CD1c-positive myeloid dendritic cell (primary cell): Measurements from ENCODE around the gene KATNB1.
"Not testable (repeated sequence)": the region's sequence is repeated elsewhere in the genome, so short reads cannot be mapped to it uniquely, and the experiment has no call there.

Source experiments
- DNase-seq: peaks from one replicate; pipeline ENCODE4 v3.0.0-alpha.2; 2016; ENCODE audit errors: extremely low spot score

The KATNB1 gene

DNA sequence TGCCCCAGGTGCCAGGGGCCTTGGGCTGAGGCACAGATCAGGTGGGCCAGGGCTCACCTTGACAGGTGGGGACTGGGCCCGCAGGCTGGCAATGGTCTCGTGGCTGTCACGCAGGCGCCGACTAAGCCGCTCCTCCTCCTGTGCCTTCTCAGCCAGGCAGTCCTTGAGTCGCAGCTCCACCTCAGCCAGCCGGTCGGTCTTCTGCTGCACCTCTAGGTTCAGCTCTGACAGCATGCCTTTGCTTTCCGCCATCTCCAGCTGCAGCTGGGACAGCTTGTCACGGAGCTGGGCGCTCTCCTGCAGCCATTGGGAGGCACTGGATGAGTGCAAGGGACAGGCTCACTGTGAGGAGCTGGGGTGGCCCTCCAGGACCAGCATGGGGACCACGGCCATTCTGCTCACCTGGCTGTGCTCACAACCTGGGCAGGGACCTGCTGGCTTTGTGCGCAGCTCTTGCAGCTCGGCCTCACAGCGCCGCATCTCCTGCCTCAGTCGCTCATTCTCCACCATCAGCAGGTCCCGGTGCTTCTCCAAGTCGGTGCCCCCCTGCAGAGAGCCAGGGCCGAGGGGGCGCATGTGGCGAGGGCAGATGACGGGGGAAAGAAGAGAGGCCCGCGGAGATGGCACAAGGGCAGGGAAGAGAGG, 35.7 kb downstream of the KATNB1 start:
- DNase-seq, result no peak

DNA sequence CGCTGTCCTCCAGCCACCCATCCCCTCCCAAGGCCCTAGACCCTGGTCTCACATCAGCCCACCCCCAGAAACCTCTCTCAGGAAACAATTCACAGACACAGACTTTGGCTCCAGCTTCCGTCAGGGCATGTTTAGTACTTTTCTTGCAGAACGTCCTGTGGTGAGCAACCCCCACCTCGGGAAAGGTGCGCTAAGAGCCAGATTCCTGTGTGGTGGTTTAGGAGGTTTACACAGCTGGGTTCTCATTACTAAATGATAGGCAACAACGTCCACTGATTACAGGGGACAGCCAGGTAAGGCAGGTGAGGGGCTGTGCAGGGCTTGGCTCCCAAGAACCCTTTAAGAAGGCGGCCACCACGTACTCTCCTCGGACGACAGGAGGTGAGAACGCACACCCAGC, 37.4 kb downstream of the KATNB1 start:
- DNase-seq, result no peak

DNA sequence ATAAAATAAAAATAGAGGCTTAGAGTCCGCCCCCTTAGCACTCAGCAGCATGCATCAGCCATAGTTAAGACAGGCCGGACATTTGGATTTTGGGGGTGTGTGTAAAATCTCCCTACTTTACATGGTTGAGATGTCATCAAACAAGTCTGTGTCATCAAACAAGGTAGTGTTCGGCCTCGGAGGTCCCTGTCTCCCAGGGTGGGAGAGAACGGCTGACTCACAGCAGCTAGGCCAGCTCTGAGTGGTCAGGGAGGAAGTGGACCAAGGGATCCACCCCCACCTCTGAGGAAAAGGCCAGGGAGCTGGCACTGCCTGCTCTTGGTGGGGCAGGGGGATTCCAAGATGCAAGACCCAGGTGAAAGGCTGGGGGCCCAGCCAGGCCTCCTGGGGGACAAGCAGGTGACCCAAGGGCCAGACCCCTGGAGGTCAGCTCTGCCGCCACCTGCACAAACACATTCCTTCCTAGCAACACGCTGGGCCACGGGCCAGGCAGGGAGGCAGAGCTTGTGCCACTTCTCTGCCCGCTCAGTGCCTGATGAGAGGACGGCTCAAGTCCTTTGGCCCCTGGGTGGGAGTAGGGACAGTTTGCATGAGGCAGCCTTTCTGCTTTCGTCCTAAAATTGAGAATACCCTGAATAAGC, 38.2 kb downstream of the KATNB1 start:
- peak; percentile 26 for DNase-seq

GRCh38 chr16:57774705-57775285, 39.2 kb downstream of the KATNB1 start:
- DNase-seq, result peak; percentile 25

GRCh38 chr16:57775661-57776469, 40.3 kb downstream of the KATNB1 start:
- DNase-seq, result no peak

- DNase-seq, result no peak
Observed at GRCh38 chr16:57778658-57779057, 43.1 kb downstream of the KATNB1 start.

GRCh38 chr16:57779836-57780235, 44.3 kb downstream of the KATNB1 start:
- DNase-seq, result not testable (repeated sequence)

GRCh38 chr16:57781349-57781740, 45.8 kb downstream of the KATNB1 start:
- no peak for DNase-seq

GRCh38 chr16:57781741-57782606, 46.4 kb downstream of the KATNB1 start:
- DNase-seq, result peak; percentile 57

DNA sequence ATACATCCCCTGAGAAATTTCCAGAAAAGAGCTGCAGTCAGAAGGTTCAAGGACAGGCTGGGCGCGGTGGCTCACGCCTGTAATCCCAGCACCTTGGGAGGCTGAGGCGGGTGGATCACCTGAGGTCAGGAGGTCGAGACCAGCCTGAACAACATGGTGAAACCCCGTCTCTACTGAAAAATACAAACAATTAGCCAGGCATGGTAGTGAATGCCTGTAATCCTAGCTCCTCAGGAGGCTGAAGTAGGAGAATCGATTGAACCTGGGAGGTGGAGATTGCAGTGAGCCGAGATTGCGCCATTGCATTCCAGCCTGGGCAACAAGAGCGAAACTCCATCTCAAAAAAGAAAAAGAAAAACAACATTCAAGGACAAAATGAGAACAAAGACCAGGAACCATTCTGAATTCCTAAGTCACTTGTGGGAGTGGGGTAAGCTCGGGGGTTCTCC, 47.1 kb downstream of the KATNB1 start:
- DNase-seq, result not testable (repeated sequence)

- no peak for DNase-seq
Observed at GRCh38 chr16:57783116-57783515, 47.5 kb downstream of the KATNB1 start.

DNA sequence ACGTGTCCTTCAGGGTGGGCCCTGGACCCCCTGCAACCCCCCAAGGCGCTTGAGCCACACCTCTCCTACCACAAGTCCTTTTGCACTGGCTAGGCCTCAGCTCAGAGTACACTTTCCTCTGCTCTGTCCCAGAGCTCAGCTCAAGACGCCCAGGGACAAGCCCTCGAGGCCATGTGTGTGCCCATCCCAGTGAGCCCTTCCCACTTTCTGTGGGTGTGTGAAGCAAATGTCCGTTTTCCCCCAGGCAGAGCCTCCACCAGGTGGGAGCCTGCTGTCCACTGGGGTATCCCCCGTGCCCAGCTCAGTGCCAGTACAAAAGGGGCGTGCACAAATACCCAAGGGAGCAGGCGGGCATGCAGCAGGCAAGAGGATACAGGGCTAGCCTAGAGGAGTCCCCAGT, 48.3 kb downstream of the KATNB1 start:
- no peak for DNase-seq

DNA sequence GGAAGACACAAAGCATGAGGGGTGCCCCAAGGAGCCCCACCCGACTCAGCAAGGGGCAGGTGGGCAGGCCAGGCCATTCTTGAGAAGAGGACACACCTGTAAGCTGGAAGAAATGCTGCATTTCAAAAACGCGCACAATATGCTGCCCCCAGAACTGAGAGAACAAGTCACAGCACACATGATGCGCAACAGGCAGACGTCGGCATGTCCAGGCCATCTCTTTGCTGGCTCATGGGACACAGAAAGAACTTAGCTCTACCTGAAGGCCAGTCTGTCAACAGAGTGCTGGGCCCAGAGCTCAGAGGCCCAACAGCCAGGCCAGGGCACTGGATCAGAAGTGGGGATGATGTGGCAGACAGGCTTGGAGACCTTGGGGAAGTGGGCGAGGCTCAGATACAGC, 48.8 kb downstream of the KATNB1 start:
- no peak for DNase-seq

DNA sequence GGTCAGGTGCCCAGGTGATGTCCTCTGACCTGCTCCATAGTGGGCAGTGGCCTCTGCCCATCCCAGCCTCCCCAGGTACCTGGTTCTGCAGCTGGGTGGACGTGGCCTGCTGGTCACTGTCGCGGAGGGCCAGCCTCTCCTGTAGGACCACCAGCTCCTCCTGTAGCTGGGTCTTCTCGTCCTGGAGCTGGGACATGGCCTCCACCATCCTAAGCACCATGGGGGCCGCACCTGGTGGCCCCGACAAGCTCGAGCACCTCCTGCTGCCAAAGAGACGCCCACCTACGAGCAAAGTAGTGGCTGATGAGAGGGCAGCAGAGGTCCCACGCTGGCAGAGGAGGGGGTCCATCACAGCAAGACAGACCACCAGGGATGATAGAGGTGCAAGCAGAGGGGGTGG, 49.8 kb downstream of the KATNB1 start:
- no peak for DNase-seq

GRCh38 chr16:57785924-57786323, 50.4 kb downstream of the KATNB1 start:
- no peak for DNase-seq

DNA sequence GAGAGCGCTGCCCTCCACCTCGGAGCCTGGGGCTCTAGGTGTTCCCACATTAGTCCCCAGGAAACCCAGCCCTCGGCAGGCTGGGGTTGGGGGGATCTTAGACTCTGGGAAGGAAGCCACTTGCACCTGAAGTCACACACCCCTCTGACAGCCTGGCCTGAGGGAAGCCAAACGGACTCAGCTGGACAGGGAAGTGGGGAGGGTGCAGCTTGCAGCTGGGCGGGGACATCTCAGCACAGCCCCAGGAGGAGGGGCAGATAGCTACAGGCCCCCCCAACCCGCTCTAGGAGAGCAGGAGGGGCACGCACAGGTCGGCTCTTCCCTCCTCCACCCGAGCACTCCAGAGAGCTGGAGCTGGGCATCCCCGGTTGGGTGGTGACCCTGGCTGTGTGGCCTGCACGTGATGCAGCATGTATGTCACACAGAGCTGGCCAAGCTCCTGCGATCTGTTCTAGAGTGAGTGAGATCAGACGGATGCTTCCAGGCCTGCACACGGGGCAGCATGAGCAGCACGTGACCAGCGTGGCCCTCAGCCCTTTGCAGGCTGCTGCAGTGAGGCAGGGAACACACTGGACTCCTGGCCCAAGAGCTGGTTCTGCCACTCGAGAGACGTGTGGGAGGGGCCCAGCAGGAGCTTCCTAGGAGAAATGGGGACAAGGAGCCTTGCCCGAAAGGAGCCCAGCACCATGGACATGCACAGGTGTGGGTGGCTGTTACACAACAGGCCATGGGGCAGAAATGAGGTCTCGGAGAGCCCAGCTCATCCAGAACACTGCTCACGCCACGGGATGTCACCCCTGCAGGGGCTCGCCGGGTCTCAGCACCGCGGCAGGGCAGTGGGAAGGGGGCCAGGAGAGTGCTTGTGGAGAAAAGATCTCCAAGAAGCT, 51.3 kb downstream of the KATNB1 start:
- no peak for DNase-seq

DNA sequence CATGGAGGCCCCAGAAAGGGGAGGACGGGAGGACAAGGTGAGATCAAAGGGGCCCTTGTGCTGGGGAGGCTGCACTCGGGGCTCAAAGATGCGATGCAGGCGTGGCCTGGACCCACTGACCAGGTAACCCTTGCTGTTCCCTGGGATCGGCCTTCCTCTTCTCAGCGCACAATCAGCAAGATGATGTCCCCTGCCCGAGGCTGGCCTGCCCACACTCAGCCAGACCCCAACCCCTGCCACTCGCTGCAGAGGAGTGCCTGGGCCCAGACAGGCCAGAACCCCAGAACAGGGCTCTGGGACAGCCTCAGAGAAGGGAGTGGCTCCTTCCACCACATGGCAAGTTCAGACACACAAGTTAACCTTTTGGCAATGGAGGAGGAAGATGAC, 51.9 kb downstream of the KATNB1 start:
- DNase-seq, result no peak

GRCh38 chr16:57788252-57788841, 52.8 kb downstream of the KATNB1 start:
- DNase-seq, result no peak

- DNase-seq, result no peak
Observed at GRCh38 chr16:57788951-57789350, 53.4 kb downstream of the KATNB1 start.
